IMR-90 (cell line): ENCODE data around the gene CNOT10. TPM values are rescaled to one million over a fixed set of nuclear protein-coding genes. Genes with fewer than 3 reads are reported as not detected.

Experiments
- ATAC-seq: fragments of 200-7000 bp; cut with Tn5 transposase; 2 replicates; pipeline ENCODE4 v1.9.1; 2020; ENCODE audit warnings: low read depth, mild to moderate bottlenecking, moderate library complexity
- BruUV-seq: library from RNA; stranded (reverse); fragments of 400-500 nt; replicated peaks from 2 replicates; lab custom pipeline; 2021; lab: Mats Ljungman, UMichigan
- CTCF ChIA-PET: fragments of 300-600 bp; formaldehyde crosslinking; extraction: SDS; loops from one replicate; lab custom pipeline; 2021; ENCODE audit warnings: antibody characterized with exemption; lab: Yijun Ruan, JAX
- POLR2A ChIA-PET: fragments of 300-600 bp; sonication (Branson Sonifier 250); formaldehyde crosslinking; loops from one replicate; lab custom pipeline; 2022; ENCODE audit warnings: antibody characterized with exemption; ENCODE audit not compliant: unreplicated experiment; lab: Charles Lee
- DNase-seq: peaks from one replicate; pipeline ENCODE4 v3.0.0; 2013
- H2AFZ ChIP-seq: replicated peaks from 2 replicates; pipeline ENCODE3; 2013; ENCODE audit warnings: low read length, mild to moderate bottlenecking; ENCODE audit not compliant: poor library complexity
- H2AK5ac ChIP-seq: 2 replicates; pipeline ENCODE4 v1.6.1; 2013; ENCODE audit warnings: low read depth, low read length, inconsistent platforms
- H2AK9ac ChIP-seq: replicated peaks from 2 replicates; pipeline ENCODE3; 2013; ENCODE audit warnings: mild to moderate bottlenecking, low read depth, low read length, moderate library complexity; ENCODE audit not compliant: poor library complexity
- H2BK120ac ChIP-seq: 2 replicates; pipeline ENCODE4 v1.6.1; 2013; ENCODE audit warnings: low read depth, low read length, inconsistent platforms
- H2BK15ac ChIP-seq: 3 replicates; pipeline ENCODE4 v1.6.1; 2013; ENCODE audit warnings: low read depth, low read length, inconsistent platforms
- H2BK20ac ChIP-seq: 2 replicates; pipeline ENCODE4 v1.6.1; 2013; ENCODE audit warnings: low read depth, mild to moderate bottlenecking, inconsistent platforms, low read length, moderate library complexity
- H2BK5ac ChIP-seq: 2 replicates; pipeline ENCODE4 v1.6.1; 2013; ENCODE audit warnings: mild to moderate bottlenecking, low read depth, low read length, inconsistent platforms; ENCODE audit not compliant: poor library complexity, severe bottlenecking
- H3K14ac ChIP-seq: replicated peaks from 2 replicates; pipeline ENCODE4 v1.6.1; 2013; ENCODE audit warnings: low read depth, low read length, inconsistent platforms
- H3K18ac ChIP-seq: 2 replicates; pipeline ENCODE4 v1.6.1; 2013; ENCODE audit warnings: low read depth, low read length, control low read depth
- H3K23ac ChIP-seq: 2 replicates; pipeline ENCODE4 v1.6.1; 2013; ENCODE audit warnings: low read depth, low read length, inconsistent platforms
- H3K27ac ChIP-seq: 2 replicates; pipeline ENCODE4 v1.5.1; 2013; ENCODE audit warnings: mild to moderate bottlenecking, control low read depth, low read length; ENCODE audit not compliant: insufficient read depth
- H3K27me3 ChIP-seq: 2 replicates; pipeline ENCODE4 v1.6.1; 2013; ENCODE audit warnings: low read length; ENCODE audit not compliant: control insufficient read depth, insufficient read depth
- H3K36me3 ChIP-seq: 2 replicates; pipeline ENCODE4 v1.6.1; 2013; ENCODE audit warnings: low read length, mixed read lengths; ENCODE audit not compliant: control insufficient read depth, insufficient read depth
- H3K4ac ChIP-seq: 2 replicates; pipeline ENCODE4 v1.6.1; 2013; ENCODE audit warnings: low read depth, low read length, inconsistent platforms
- H3K4me1 ChIP-seq: 2 replicates; pipeline ENCODE4 v1.6.1; 2013; ENCODE audit warnings: low read length, mixed read lengths; ENCODE audit not compliant: control insufficient read depth, insufficient read depth
- H3K4me2 ChIP-seq: 2 replicates; pipeline ENCODE4 v1.6.1; 2013; ENCODE audit warnings: low read depth, mild to moderate bottlenecking, control low read depth, low read length, moderate library complexity
- H3K4me3 ChIP-seq: 2 replicates; pipeline ENCODE4 v1.5.1; 2013; ENCODE audit warnings: low read depth, mild to moderate bottlenecking, control low read depth, low read length, moderate library complexity; ENCODE audit not compliant: insufficient read depth
- H3K56ac ChIP-seq: 2 replicates; pipeline ENCODE4 v1.6.1; 2013; ENCODE audit warnings: low read length, inconsistent platforms; ENCODE audit not compliant: insufficient read depth; ENCODE audit errors: extremely low read depth
- H3K79me1 ChIP-seq, 2 experiments: 2 replicates each; pipeline ENCODE4 v1.6.1; 2013; ENCODE audit warnings: low read length in 2 of 2, inconsistent platforms in 1 of 2, low read depth in 1 of 2
- H3K9ac ChIP-seq: 2 replicates; pipeline ENCODE4 v1.6.1; 2013; ENCODE audit warnings: low read depth, low read length, control low read depth
- H3K9me1 ChIP-seq: 2 replicates; pipeline ENCODE4 v1.6.1; 2013; ENCODE audit warnings: low read length, inconsistent platforms; ENCODE audit not compliant: insufficient read depth
- H3K9me3 ChIP-seq: 2 replicates; pipeline ENCODE4 v1.6.1; 2013; ENCODE audit warnings: low read length; ENCODE audit not compliant: control insufficient read depth, insufficient read depth
- H4K20me1 ChIP-seq: 2 replicates; pipeline ENCODE4 v1.6.1; 2013; ENCODE audit warnings: low read length, inconsistent platforms; ENCODE audit not compliant: insufficient read depth
- H4K5ac ChIP-seq: 2 replicates; pipeline ENCODE4 v1.6.1; 2013; ENCODE audit warnings: mild to moderate bottlenecking, low read depth, low read length, control low read depth
- H4K8ac ChIP-seq, 2 experiments: 2 replicates each; pipeline ENCODE4 v1.6.1; 2013; ENCODE audit warnings: low read depth in 2 of 2, low read length in 2 of 2, control low read depth in 1 of 2, inconsistent platforms in 1 of 2
- H4K91ac ChIP-seq: 2 replicates; pipeline ENCODE4 v1.6.1; 2013; ENCODE audit warnings: low read depth, low read length, inconsistent platforms; ENCODE audit not compliant: insufficient read depth
- CHD1 ChIP-seq: IDR thresholded peaks from 2 replicates; pipeline ENCODE4 v1.6.1; 2012; ENCODE audit warnings: low read depth, low read length, improper control_type of control experiment
- CTCF ChIP-seq: conservative IDR thresholded peaks from 2 replicates; pipeline ENCODE4 v1.5.1; 2012; ENCODE audit warnings: mild to moderate bottlenecking, low read depth, low read length, improper control_type of control experiment
- FOS ChIP-seq: fragments of 150-350 bp; IDR thresholded peaks from 2 replicates; pipeline ENCODE4 v1.6.1; 2016; ENCODE audit warnings: low read depth, low read length
- MAZ ChIP-seq: IDR thresholded peaks from 2 replicates; pipeline ENCODE4 v1.6.1; 2012; ENCODE audit warnings: low read depth, mild to moderate bottlenecking, low read length, improper control_type of control experiment, moderate library complexity, borderline replicate concordance
- MXI1 ChIP-seq: IDR thresholded peaks from 2 replicates; pipeline ENCODE4 v1.6.1; 2012; ENCODE audit warnings: low read depth, mild to moderate bottlenecking, low read length, moderate library complexity, borderline replicate concordance
- POLR2A ChIP-seq: IDR thresholded peaks from 2 replicates; pipeline ENCODE4 v1.6.1; 2012; ENCODE audit warnings: mild to moderate bottlenecking, low read depth, low read length
- RAD21 ChIP-seq: IDR thresholded peaks from 2 replicates; pipeline ENCODE4 v1.6.1; 2012; ENCODE audit warnings: low read length, improper control_type of control experiment
- WGBS, 2 experiments: methylation state at CpG; one replicate each; pipeline versions ENCODE4 v1.1.5 to v1.1.7; 2013; ENCODE audit warnings: missing lambda C conversion rate in 2 of 2; ENCODE audit not compliant: insufficient read length in 1 of 2; ENCODE audit errors: extremely low coverage in 2 of 2; 5-methylcytosine and 5-hydroxymethylcytosine counted together
- dilution Hi-C: fragments of 300-500 bp; cut with HindIII; formaldehyde crosslinking; loops from one replicate; pipeline ENCODE4 v1.14.3; 2018; ENCODE audit warnings: low sequenced_read_pairs; ENCODE audit not compliant: unreplicated experiment
- in situ Hi-C: fragments of 300-500 bp; cut with MboI; formaldehyde crosslinking; loops from 3 replicates; pipeline ENCODE4 v1.14.3; 2019; ENCODE audit warnings: low sequenced_read_pairs, inconsistent platforms, mixed read lengths
- intact Hi-C: fragments of 100-400 bp; cut with micrococcal nuclease; formaldehyde crosslinking; loops from 2 replicates; pipeline ENCODE4 v1.10.0; 2022
- polyA plus RNA-seq, 3 experiments: library from polyadenylated mRNA; depleted of rRNA; stranded (reverse); fragments of >200 nt; gene quantifications; 2 replicates each; pipeline ENCODE4 v1.2.3, GENCODE V29; 2012; ENCODE audit warnings: low replicate concordance in 1 of 3
- total RNA-seq: library from RNA; depleted of rRNA; stranded (reverse); fragments of >200 nt; gene quantifications from 2 replicates; pipeline ENCODE4 v1.2.3, GENCODE V29; 2012
- TF ChIP-seq, protein P1 (sequence below): fragments of 150-350 bp; IDR thresholded peaks from 2 replicates; pipeline ENCODE4 v1.6.1; 2016; ENCODE audit warnings: low read depth, mild to moderate bottlenecking, low read length, moderate library complexity, borderline replicate concordance

Gene CNOT10
- total and polyA plus RNA-seq, 2 of the 4 experiments (the other 2 are of a cell fraction), result 15.8 to 20.4 TPM

DNA sequence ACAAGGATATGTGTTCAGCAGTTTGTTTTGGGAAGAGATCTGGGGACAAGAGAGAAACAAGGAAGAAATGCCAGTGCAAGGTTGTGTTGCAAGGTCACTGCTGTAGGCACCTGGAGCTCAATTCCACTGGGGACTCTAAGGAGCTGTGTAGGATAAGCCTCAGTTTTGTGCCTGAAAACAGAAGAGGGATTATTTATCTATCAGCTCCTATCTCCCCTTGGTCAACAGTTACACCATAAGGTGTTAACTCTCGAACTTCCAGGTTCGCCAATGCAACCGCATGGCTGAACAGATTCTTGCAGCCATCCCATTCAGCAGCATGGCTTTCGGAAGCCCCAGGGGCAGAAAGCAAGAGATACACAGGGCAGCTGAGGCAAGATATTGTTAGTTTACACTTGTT, 41.6 kb upstream of the CNOT10 start:
- ATAC-seq, result no peak
- Histone ChIP-seq H3K14ac (no peak overlapping the region), H2BK120ac (no peak overlapping the region), H4K5ac (no peak overlapping the region), H3K56ac (no peak overlapping the region), H3K4ac (no peak overlapping the region), H4K8ac (no peak overlapping the region), H2AFZ (no peak overlapping the region), H4K20me1 (no peaks in the 10 kb centered on the region), H2BK15ac (no peak overlapping the region), H2BK5ac (no peak overlapping the region), H3K4me2 (no peak overlapping the region), H3K4me3 (no peak overlapping the region), H3K18ac (no peak overlapping the region), H3K36me3 (no peaks in the 10 kb centered on the region), H3K4me1 (no peaks in the 10 kb centered on the region), H2AK9ac (no peak overlapping the region), H3K23ac (no peak overlapping the region), H4K91ac (no peak overlapping the region), H3K9me3 (no peaks in the 10 kb centered on the region), H3K27ac (no peak overlapping the region), H3K9ac (no peak overlapping the region), H2AK5ac (no peak overlapping the region), H3K9me1 (no peaks in the 10 kb centered on the region), H3K79me1 (no peaks in the 10 kb centered on the region), H2BK20ac (no peak overlapping the region), H3K27me3 (peaks cover 4% of the 10 kb centered on the region)
- CTCF ChIA-PET, result no interaction called here
- BruUV-seq, result no TSS peak
- POLR2A ChIA-PET, result interaction anchor here (0.6 kb wide), 1 partner anchor 272 kb away, joined by 3 read pairs; no protein-coding TSS in a partner anchor
- DNase-seq, result no peak
- in situ Hi-C loops, result no loop called here
- dilution Hi-C loops, result no loop called here
- intact Hi-C loops, result no loop called here
- 85% methylated on average over 4 of the region's 4 CpGs; no CpG with 5 or more reads in 1 of the 2 experiments for WGBS, 2 experiments
- TF ChIP-seq RAD21 (no peak), CHD1 (no peak), MXI1 (no peak), MAZ (no peak), CTCF (no peak), FOS (no peak), POLR2A (no peak)
- TF ChIP-seq, protein P1, sequence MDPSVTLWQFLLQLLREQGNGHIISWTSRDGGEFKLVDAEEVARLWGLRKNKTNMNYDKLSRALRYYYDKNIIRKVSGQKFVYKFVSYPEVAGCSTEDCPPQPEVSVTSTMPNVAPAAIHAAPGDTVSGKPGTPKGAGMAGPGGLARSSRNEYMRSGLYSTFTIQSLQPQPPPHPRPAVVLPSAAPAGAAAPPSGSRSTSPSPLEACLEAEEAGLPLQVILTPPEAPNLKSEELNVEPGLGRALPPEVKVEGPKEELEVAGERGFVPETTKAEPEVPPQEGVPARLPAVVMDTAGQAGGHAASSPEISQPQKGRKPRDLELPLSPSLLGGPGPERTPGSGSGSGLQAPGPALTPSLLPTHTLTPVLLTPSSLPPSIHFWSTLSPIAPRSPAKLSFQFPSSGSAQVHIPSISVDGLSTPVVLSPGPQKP, result no peak
